HepG2 (cell line): ENCODE measurements around the gene ADAM22. TPM values are rescaled to one million over a fixed set of nuclear protein-coding genes. Genes with fewer than 3 reads are reported as not detected.

Source experiments
- ATAC-seq: fragments of 200-7000 bp; cut with Tn5 transposase; 3 replicates; pipeline ENCODE4 v1.9.1; 2020; ENCODE audit warnings: mild to moderate bottlenecking, moderate library complexity
- BruUV-seq: library from RNA; stranded (reverse); fragments of 400-500 nt; replicated peaks from 2 replicates; lab custom pipeline; 2021; lab: Mats Ljungman, UMichigan
- CTCF ChIA-PET: fragments of 300-600 bp; formaldehyde crosslinking; extraction: SDS; loops from one replicate; lab custom pipeline; 2021; ENCODE audit warnings: low total read pairs, inconsistent platforms, low intra/inter-chr PET ratio; lab: Yijun Ruan, JAX
- POLR2A ChIA-PET: fragments of 350-600 bp; sonication (Branson Sonifier 250); formaldehyde crosslinking; loops from one replicate; lab custom pipeline; 2020; ENCODE audit warnings: antibody characterized with exemption, inconsistent platforms; lab: Yijun Ruan, JAX
- DNase-seq: peaks from one replicate; pipeline ENCODE4 v3.0.0-alpha.2; 2015; ENCODE audit warnings: low spot score
- FAIRE-seq: peaks from 3 replicates; lab custom pipeline; 2011; peaks lifted over from hg19 to GRCh38; lab: Jason Lieb, UNC
- H2AFZ ChIP-seq: one replicate; pipeline ENCODE4 v1.6.1; 2011; ENCODE audit warnings: low read length, inconsistent platforms
- H3K27ac ChIP-seq: fragments of 300-600 bp; 3 replicates; pipeline ENCODE4 v1.8.0; 2011; ENCODE audit warnings: mixed run types, mild to moderate bottlenecking, mixed read lengths, low read length, inconsistent platforms; ENCODE audit not compliant: insufficient read depth; ENCODE audit errors: extremely low read length
- H3K27me3 ChIP-seq, 2 experiments: fragments of 200-600 bp in 1 of 2; 2 replicates in 1 of 2; 3 replicates in 1 of 2; pipeline versions ENCODE4 v1.6.0 to v1.8.0; 2011; ENCODE audit warnings: low read length in 2 of 2, mild to moderate bottlenecking in 2 of 2, moderate library complexity in 2 of 2, inconsistent platforms in 1 of 2; ENCODE audit not compliant: insufficient read depth in 2 of 2, control insufficient read depth in 1 of 2
- H3K36me3 ChIP-seq, 2 experiments: fragments of 200-600 bp in 1 of 2; replicated peaks in 1 of 2; 2 replicates in 1 of 2; 3 replicates in 1 of 2; pipeline versions ENCODE4 v1.5.1 to v1.8.0; 2011; ENCODE audit warnings: low read length in 2 of 2, inconsistent platforms in 1 of 2; ENCODE audit not compliant: insufficient read depth in 2 of 2, control insufficient read depth in 1 of 2
- H3K4me1 ChIP-seq: 2 replicates; pipeline ENCODE4 v1.5.1; 2012; ENCODE audit warnings: low read length, inconsistent platforms; ENCODE audit not compliant: insufficient read depth
- H3K4me2 ChIP-seq: 2 replicates; pipeline ENCODE4 v1.6.0; 2011; ENCODE audit warnings: low read depth, low read length, inconsistent platforms
- H3K4me3 ChIP-seq, 3 experiments: fragments of 200-600 bp in 1 of 3; sonication (generic), shearing (Covaris generic) in 1 of 3; replicated peaks in 1 of 3; 2 replicates each; pipeline ENCODE4 v1.5.1; 2011 to 2016; ENCODE audit warnings: low read length in 3 of 3, inconsistent platforms in 2 of 3, low read depth in 2 of 3, mild to moderate bottlenecking in 2 of 3, control low read depth in 1 of 3, mixed read lengths in 1 of 3; ENCODE audit not compliant: insufficient read depth in 1 of 3
- H3K79me2 ChIP-seq: one replicate; pipeline ENCODE4 v1.6.1; 2011; ENCODE audit warnings: low read length, inconsistent platforms; ENCODE audit not compliant: insufficient read depth
- H3K9ac ChIP-seq: 2 replicates; pipeline ENCODE4 v1.6.0; 2011; ENCODE audit warnings: mild to moderate bottlenecking, low read depth, low read length, inconsistent platforms; ENCODE audit not compliant: insufficient read depth
- H3K9me3 ChIP-seq: 2 replicates; pipeline ENCODE4 v1.5.1; 2012; ENCODE audit warnings: mild to moderate bottlenecking, low read length
- H4K20me1 ChIP-seq: 2 replicates; pipeline ENCODE4 v1.6.0; 2011; ENCODE audit warnings: inconsistent platforms, mild to moderate bottlenecking, low read length, moderate library complexity; ENCODE audit not compliant: insufficient read depth
- CENPT ChIP-seq: sonication (generic); formaldehyde crosslinking; IDR thresholded peaks from 2 replicates; pipeline ENCODE4 v1.8.0; 2022; ENCODE audit warnings: low read depth, mild to moderate bottlenecking, moderate library complexity, missing genetic modification reagents
- MEF2D ChIP-seq: sonication (generic); formaldehyde crosslinking; IDR thresholded peaks from 2 replicates; pipeline ENCODE4 v1.5.1; 2020; ENCODE audit warnings: mild to moderate bottlenecking, missing genetic modification reagents
- RARA ChIP-seq: IDR thresholded peaks from 2 replicates; pipeline ENCODE4 v1.6.1; 2016; ENCODE audit warnings: missing genetic modification reagents, missing compliant biosample characterization
- REXO4 ChIP-seq: sonication (generic); formaldehyde crosslinking; IDR thresholded peaks from 2 replicates; pipeline ENCODE4 v1.8.0; 2022; ENCODE audit warnings: missing genetic modification reagents, mild to moderate bottlenecking, borderline replicate concordance
- SETDB1 ChIP-seq: sonication (generic); formaldehyde crosslinking; IDR thresholded peaks from 2 replicates; pipeline ENCODE4 v1.5.1; 2020; ENCODE audit warnings: missing genetic modification reagents, mild to moderate bottlenecking, borderline replicate concordance
- SIN3B ChIP-seq: fragments of 150-350 bp; IDR thresholded peaks from 2 replicates; pipeline ENCODE4 v1.6.1; 2014; ENCODE audit warnings: low read length
- SMC3 ChIP-seq: IDR thresholded peaks from 2 replicates; pipeline ENCODE4 v1.6.1; 2011; ENCODE audit warnings: low read length, improper control_type of control experiment
- ZNF644 ChIP-seq: IDR thresholded peaks from 2 replicates; pipeline ENCODE4 v1.6.1; 2016; ENCODE audit warnings: low read depth
- ZNF720 ChIP-seq: sonication (generic); formaldehyde crosslinking; IDR thresholded peaks from 2 replicates; pipeline ENCODE4 v1.4.0; 2020; ENCODE audit warnings: missing genetic modification reagents
- ZSCAN20 ChIP-seq: sonication (generic); formaldehyde crosslinking; IDR thresholded peaks from 2 replicates; pipeline ENCODE4 v1.4.0; 2020; ENCODE audit warnings: missing genetic modification reagents, mild to moderate bottlenecking, borderline replicate concordance
- WGBS: methylation state at CpG from one replicate; pipeline ENCODE4 v1.1.6; 2017; ENCODE audit warnings: low lambda C conversion rate; 5-methylcytosine and 5-hydroxymethylcytosine counted together
- in situ Hi-C: cut with HindIII; loops from 2 replicates; pipeline ENCODE4 v1.10.0; 2017; ENCODE audit warnings: low pct_unique_long_range_greater_than_20kb; ENCODE audit not compliant: extremely low pct_ligation_motif_present
- intact Hi-C: fragments of 100-400 bp; cut with micrococcal nuclease; formaldehyde crosslinking; loops from one replicate; pipeline ENCODE4 v1.10.0; 2022; ENCODE audit not compliant: unreplicated experiment
- polyA plus RNA-seq, 8 experiments: library from polyadenylated mRNA; depleted of rRNA in 3 of 8; stranded (reverse) in 7 of 8; unstranded in 1 of 8; fragments of >200 nt; fragmentation: Illumina TruSeq in 4 of 8; extraction: Trizol in 4 of 8; gene quantifications; 2 replicates each; pipeline versions ENCODE4 v1.2.1 to v1.2.3, GENCODE V29; 2011 to 2016; ENCODE audit warnings: low read depth in 4 of 8, missing spikeins in 1 of 8, mixed read lengths in 1 of 8; ENCODE audit not compliant: insufficient read depth in 1 of 8
- total RNA-seq, 5 experiments: library from RNA; depleted of rRNA; stranded (reverse); fragments of >200 nt; fragmentation: Illumina TruSeq; extraction: Trizol; gene quantifications; 2 replicates each; pipeline ENCODE4 v1.2.3, GENCODE V29; 2016; ENCODE audit warnings: low read depth in 1 of 5
- TF ChIP-seq, protein P1 (sequence below), 2 experiments: IDR thresholded peaks; 2 replicates each; pipeline ENCODE4 v1.6.1; 2011 to 2012; ENCODE audit warnings: low read length in 2 of 2, borderline replicate concordance in 1 of 2, low read depth in 1 of 2, mild to moderate bottlenecking in 1 of 2, moderate library complexity in 1 of 2
- TF ChIP-seq, protein P2 (sequence below): sonication (generic); formaldehyde crosslinking; conservative IDR thresholded peaks from 2 replicates; pipeline ENCODE4 v1.8.1; 2023; ENCODE audit warnings: missing genetic modification reagents
- TF ChIP-seq, protein P3 (sequence below): sonication (generic); formaldehyde crosslinking; IDR thresholded peaks from 2 replicates; pipeline ENCODE4 v1.4.0; 2020; ENCODE audit warnings: missing genetic modification reagents

The ADAM22 gene
- total and polyA plus RNA-seq, 2 of the 13 experiments (the other 11 are each of a cell fraction or from before 2014, with no cell fraction given): 1.9 to 6.7 TPM

DNA sequence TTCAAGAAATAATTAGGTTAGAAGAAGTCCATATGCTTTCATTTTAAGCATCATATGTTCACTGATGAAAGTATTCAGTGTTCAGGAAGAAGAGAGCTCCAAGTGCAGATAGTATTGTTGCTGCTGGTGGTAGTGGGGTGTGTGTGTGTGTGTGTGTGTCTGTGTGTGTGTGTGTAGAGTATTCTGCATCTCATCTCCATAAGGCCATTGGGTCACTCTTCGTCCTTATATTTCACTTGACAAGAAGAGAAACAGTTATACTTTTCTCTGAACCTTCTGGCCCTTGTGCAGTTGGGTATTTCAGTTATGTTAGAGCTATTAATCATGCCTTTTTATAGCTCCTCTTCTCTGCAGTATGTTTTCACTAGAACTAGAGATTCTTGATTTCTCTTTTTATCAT is 26.2 kb downstream of the ADAM22 start:
- Histone ChIP-seq H3K4me3 (no peak overlapping the region), H3K9ac (no peak overlapping the region), H3K27ac (no peak overlapping the region), H4K20me1 (no peaks in the 10 kb centered on the region), H3K4me1 (no peaks in the 10 kb centered on the region), H2AFZ (no peak overlapping the region), H3K79me2 (no peaks in the 10 kb centered on the region), H3K4me2 (no peak overlapping the region), H3K27me3 (no peaks in the 10 kb centered on the region), H3K9me3 (no peaks in the 10 kb centered on the region), H3K36me3 (no peaks in the 10 kb centered on the region)
- FAIRE-seq (no peak), DNase-seq (no peak), ATAC-seq (no peak)
- in situ Hi-C loops (no loop called here), intact Hi-C loops (no loop called here)
- TF ChIP-seq ZNF720 (CRISPR knock-in tag): no peak
- TF ChIP-seq ZNF644 (CRISPR knock-in tag): no peak
- TF ChIP-seq, protein P1, sequence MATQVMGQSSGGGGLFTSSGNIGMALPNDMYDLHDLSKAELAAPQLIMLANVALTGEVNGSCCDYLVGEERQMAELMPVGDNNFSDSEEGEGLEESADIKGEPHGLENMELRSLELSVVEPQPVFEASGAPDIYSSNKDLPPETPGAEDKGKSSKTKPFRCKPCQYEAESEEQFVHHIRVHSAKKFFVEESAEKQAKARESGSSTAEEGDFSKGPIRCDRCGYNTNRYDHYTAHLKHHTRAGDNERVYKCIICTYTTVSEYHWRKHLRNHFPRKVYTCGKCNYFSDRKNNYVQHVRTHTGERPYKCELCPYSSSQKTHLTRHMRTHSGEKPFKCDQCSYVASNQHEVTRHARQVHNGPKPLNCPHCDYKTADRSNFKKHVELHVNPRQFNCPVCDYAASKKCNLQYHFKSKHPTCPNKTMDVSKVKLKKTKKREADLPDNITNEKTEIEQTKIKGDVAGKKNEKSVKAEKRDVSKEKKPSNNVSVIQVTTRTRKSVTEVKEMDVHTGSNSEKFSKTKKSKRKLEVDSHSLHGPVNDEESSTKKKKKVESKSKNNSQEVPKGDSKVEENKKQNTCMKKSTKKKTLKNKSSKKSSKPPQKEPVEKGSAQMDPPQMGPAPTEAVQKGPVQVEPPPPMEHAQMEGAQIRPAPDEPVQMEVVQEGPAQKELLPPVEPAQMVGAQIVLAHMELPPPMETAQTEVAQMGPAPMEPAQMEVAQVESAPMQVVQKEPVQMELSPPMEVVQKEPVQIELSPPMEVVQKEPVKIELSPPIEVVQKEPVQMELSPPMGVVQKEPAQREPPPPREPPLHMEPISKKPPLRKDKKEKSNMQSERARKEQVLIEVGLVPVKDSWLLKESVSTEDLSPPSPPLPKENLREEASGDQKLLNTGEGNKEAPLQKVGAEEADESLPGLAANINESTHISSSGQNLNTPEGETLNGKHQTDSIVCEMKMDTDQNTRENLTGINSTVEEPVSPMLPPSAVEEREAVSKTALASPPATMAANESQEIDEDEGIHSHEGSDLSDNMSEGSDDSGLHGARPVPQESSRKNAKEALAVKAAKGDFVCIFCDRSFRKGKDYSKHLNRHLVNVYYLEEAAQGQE (IDR thresholded peaks at IDR 0.05; ENCODE audit: borderline replicate concordance in 1 of 2, low read depth in 1 of 2, low read length in 2 of 2): no peak
- TF ChIP-seq, protein P2, sequence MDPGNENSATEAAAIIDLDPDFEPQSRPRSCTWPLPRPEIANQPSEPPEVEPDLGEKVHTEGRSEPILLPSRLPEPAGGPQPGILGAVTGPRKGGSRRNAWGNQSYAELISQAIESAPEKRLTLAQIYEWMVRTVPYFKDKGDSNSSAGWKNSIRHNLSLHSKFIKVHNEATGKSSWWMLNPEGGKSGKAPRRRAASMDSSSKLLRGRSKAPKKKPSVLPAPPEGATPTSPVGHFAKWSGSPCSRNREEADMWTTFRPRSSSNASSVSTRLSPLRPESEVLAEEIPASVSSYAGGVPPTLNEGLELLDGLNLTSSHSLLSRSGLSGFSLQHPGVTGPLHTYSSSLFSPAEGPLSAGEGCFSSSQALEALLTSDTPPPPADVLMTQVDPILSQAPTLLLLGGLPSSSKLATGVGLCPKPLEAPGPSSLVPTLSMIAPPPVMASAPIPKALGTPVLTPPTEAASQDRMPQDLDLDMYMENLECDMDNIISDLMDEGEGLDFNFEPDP: no peak
- no peak for TF ChIP-seq MEF2D (CRISPR knock-in tag)
- TF ChIP-seq, protein P3, sequence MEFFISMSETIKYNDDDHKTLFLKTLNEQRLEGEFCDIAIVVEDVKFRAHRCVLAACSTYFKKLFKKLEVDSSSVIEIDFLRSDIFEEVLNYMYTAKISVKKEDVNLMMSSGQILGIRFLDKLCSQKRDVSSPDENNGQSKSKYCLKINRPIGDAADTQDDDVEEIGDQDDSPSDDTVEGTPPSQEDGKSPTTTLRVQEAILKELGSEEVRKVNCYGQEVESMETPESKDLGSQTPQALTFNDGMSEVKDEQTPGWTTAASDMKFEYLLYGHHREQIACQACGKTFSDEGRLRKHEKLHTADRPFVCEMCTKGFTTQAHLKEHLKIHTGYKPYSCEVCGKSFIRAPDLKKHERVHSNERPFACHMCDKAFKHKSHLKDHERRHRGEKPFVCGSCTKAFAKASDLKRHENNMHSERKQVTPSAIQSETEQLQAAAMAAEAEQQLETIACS (CRISPR knock-in tag): no peak
- TF ChIP-seq ZSCAN20 (CRISPR knock-in tag): no peak
- no peak for TF ChIP-seq REXO4 (CRISPR knock-in tag)
- TF ChIP-seq SMC3: no peak
- no peak for TF ChIP-seq SIN3B
- TF ChIP-seq RARA: no peak
- no peak for TF ChIP-seq SETDB1 (CRISPR knock-in tag)
- no peak for TF ChIP-seq CENPT
- 70% methylated on average over 1 of the region's 1 CpG for WGBS
- ChIA-PET CTCF (no interaction called here), POLR2A (no interaction called here)
- no TSS peak for BruUV-seq
